Astrocyte (in vitro differentiated cells and primary cell): Measurements from ENCODE around the gene RIC1.

Source experiments
- CTCF ChIP-seq: IDR thresholded peaks from 2 replicates; pipeline ENCODE4 v1.5.1; 2011; ENCODE audit warnings: low read depth, mild to moderate bottlenecking, inconsistent platforms, low read length, moderate library complexity; ENCODE audit not compliant: insufficient read depth
- EZH2 ChIP-seq: IDR thresholded peaks from 2 replicates; pipeline ENCODE4 v1.6.1; 2012; ENCODE audit warnings: mild to moderate bottlenecking, low read length, inconsistent platforms; ENCODE audit not compliant: insufficient read depth

- TF ChIP-seq CTCF = no peak
- no peak for TF ChIP-seq EZH2
Observed at GRCh38 chr9:5621327-5621726, 7.6 kb upstream of the RIC1 start.
